Progenitor cell of endocrine pancreas (in vitro differentiated cells): ENCODE data around the gene KCNK16. TPM values are rescaled to one million over a fixed set of nuclear protein-coding genes. Genes with fewer than 3 reads are reported as not detected.

Experiments used
- DNase-seq: peaks from one replicate; pipeline ENCODE4 v3.0.0; 2021; ENCODE audit warnings: low spot score; ENCODE audit not compliant: unreplicated experiment
- H3K27ac Mint-ChIP-seq: 2 replicates; pipeline ENCODE4 v1.8.0; 2021; ENCODE audit warnings: mild to moderate bottlenecking, moderate library complexity, mixed read lengths
- H3K27me3 Mint-ChIP-seq: 2 replicates; pipeline ENCODE4 v1.8.0; 2021; ENCODE audit warnings: mixed read lengths
- H3K36me3 Mint-ChIP-seq: 2 replicates; pipeline ENCODE4 v1.8.0; 2022; ENCODE audit warnings: mixed read lengths; ENCODE audit not compliant: insufficient read depth
- H3K4me1 Mint-ChIP-seq: 2 replicates; pipeline ENCODE4 v1.8.0; 2021; ENCODE audit warnings: low read depth, mixed read lengths
- H3K4me3 Mint-ChIP-seq: 2 replicates; pipeline ENCODE4 v1.8.0; 2021; ENCODE audit warnings: low read depth, mild to moderate bottlenecking, moderate library complexity, mixed read lengths
- H3K9me3 Mint-ChIP-seq: 2 replicates; pipeline ENCODE4 v1.8.0; 2021; ENCODE audit warnings: low read depth, mixed read lengths
- total RNA-seq: library from RNA; stranded (reverse); gene quantifications from 2 replicates; pipeline ENCODE4 v1.2.1, GENCODE V29; 2021
- TF ChIP-seq, protein P1 (sequence below): fragments of 200-600 bp; sonication (generic); IDR thresholded peaks from one replicate; pipeline ENCODE4 v1.5.0; 2021; ENCODE audit warnings: antibody characterized with exemption, mild to moderate bottlenecking; ENCODE audit not compliant: unreplicated experiment

KCNK16 gene
- total RNA-seq, 1 donor from 2014 or later, result 35.2 TPM

DNA sequence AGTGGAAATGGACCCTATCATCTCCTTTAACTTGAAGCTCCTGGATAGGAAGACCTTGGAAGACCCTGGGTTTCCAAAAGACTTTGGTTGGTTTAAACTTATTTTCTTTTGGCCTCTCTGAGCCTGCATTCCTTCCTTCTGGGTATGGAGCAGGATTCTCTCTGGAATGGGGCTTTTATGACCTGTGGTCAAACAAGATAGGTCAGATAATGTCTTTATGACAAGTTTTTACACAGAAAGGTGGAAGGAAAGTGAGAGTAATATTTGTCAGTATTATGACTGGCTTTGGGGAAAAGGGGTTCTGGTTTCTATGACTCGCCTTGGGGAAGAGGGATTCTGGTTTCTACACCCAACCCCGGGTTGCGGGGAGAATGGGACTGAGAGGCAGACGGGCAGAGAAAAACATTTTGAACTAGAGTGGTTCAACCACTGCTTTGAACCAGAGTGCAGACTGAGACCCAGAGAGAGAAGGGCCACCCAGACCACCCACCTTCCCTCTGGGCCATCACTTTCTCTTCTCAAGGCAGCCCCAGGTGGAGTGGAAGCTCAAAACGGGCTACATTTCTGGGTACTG lies 55.6 kb downstream of the KCNK16 start:
- Mint-ChIP-seq H3K27ac (no peak overlapping the region), H3K4me3 (no peak overlapping the region), H3K36me3 (no peaks in the 10 kb centered on the region), H3K9me3 (no peaks in the 10 kb centered on the region), H3K4me1 (no peaks in the 10 kb centered on the region), H3K27me3 (peaks cover 11% of the 10 kb centered on the region)
- DNase-seq, result no peak
- TF ChIP-seq, protein P1, sequence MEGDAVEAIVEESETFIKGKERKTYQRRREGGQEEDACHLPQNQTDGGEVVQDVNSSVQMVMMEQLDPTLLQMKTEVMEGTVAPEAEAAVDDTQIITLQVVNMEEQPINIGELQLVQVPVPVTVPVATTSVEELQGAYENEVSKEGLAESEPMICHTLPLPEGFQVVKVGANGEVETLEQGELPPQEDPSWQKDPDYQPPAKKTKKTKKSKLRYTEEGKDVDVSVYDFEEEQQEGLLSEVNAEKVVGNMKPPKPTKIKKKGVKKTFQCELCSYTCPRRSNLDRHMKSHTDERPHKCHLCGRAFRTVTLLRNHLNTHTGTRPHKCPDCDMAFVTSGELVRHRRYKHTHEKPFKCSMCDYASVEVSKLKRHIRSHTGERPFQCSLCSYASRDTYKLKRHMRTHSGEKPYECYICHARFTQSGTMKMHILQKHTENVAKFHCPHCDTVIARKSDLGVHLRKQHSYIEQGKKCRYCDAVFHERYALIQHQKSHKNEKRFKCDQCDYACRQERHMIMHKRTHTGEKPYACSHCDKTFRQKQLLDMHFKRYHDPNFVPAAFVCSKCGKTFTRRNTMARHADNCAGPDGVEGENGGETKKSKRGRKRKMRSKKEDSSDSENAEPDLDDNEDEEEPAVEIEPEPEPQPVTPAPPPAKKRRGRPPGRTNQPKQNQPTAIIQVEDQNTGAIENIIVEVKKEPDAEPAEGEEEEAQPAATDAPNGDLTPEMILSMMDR, result no peak

DNA sequence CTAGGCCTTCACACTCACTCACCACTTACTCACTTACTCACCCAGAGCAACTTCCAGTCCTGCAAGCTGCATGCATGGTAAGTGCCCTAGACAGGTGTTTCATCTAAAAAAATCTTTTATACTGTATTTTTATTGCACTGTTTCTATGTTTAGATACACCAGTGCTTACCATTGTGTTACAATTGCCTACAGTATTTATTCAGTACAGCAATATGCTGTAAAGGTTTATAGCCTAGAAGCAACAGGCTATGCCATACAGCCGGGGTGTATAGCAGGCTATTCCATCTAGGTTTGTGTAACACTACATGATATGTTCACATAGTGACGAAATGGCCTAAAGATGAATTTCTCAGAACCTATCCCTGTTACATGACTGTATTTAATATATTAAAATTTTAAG lies 56.1 kb downstream of the KCNK16 start:
- TF ChIP-seq, protein P1, result no peak
- Mint-ChIP-seq H3K36me3 (no peaks in the 10 kb centered on the region), H3K27ac (no peak overlapping the region), H3K9me3 (no peaks in the 10 kb centered on the region), H3K27me3 (peaks cover 11% of the 10 kb centered on the region), H3K4me1 (no peaks in the 10 kb centered on the region), H3K4me3 (no peak overlapping the region)
- no peak for DNase-seq

Other genes starting within 250 kb of the KCNK16 start
- 17.4 and 19.7 TPM in 2 replicates for gene SAYSD1, start 207.5 kb downstream of the KCNK16 start, total RNA-seq
- 2.0 and 2.3 TPM in 2 replicates for gene KCNK5, start 93.2 kb downstream of the KCNK16 start, total RNA-seq
- 11.2 and 11.6 TPM in 2 replicates for gene KCNK17, start 8.3 kb downstream of the KCNK16 start, total RNA-seq